ENCODE measurements around the gene TMBIM4.

DNA sequence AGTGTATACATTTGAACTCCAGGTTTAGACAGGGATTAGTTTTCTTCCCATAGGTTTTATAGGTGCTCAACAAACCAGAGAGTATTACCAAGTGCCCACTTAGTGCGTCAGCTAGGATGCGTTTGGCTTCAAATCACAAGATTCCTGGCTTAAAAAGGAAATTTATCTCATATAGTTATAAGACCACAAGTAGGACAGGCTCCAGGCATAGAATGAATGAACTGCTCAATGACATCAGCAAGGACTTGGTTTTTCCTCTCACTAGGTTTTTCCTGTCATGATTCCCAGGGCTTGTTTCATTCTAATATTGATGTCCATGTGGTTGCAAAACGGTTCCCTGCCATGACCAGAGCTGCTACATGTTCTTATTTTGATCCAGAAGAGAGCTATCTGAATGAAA lies 13.2 kb upstream of the TMBIM4 start:
- TF ChIP-seq, protein P1, sequence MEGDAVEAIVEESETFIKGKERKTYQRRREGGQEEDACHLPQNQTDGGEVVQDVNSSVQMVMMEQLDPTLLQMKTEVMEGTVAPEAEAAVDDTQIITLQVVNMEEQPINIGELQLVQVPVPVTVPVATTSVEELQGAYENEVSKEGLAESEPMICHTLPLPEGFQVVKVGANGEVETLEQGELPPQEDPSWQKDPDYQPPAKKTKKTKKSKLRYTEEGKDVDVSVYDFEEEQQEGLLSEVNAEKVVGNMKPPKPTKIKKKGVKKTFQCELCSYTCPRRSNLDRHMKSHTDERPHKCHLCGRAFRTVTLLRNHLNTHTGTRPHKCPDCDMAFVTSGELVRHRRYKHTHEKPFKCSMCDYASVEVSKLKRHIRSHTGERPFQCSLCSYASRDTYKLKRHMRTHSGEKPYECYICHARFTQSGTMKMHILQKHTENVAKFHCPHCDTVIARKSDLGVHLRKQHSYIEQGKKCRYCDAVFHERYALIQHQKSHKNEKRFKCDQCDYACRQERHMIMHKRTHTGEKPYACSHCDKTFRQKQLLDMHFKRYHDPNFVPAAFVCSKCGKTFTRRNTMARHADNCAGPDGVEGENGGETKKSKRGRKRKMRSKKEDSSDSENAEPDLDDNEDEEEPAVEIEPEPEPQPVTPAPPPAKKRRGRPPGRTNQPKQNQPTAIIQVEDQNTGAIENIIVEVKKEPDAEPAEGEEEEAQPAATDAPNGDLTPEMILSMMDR (IDR thresholded peaks at IDR 0.05), result no peak
- TF ChIP-seq POLR2AphosphoS5 (IDR thresholded peaks at IDR 0.05), result no peak
